DND-41 (cell line): ENCODE data around the gene B4GALNT3.

Experiments used
- ATAC-seq: fragments of 200-7000 bp; cut with Tn5 transposase; 3 replicates; pipeline ENCODE4 v1.9.1; 2021; ENCODE audit warnings: low read depth; ENCODE audit not compliant: insufficient read depth
- DNase-seq: peaks from one replicate; pipeline ENCODE4 v3.0.0-alpha.2; 2020
- H2AFZ ChIP-seq: 2 replicates; pipeline ENCODE4 v1.6.0; 2012; ENCODE audit warnings: low read depth, low read length
- H3K27ac ChIP-seq: 2 replicates; pipeline ENCODE4 v1.5.1; 2012; ENCODE audit warnings: low read length, inconsistent platforms
- H3K27me3 ChIP-seq: fragments of 200-600 bp; sonication (generic); 2 replicates; pipeline ENCODE4 v1.6.0; 2012; ENCODE audit warnings: low read length, mild to moderate bottlenecking, inconsistent platforms; ENCODE audit not compliant: insufficient read depth, poor library complexity
- H3K36me3 ChIP-seq: 2 replicates; pipeline ENCODE4 v1.5.1; 2012; ENCODE audit warnings: low read length, inconsistent platforms; ENCODE audit not compliant: insufficient read depth
- H3K4me1 ChIP-seq: 2 replicates; pipeline ENCODE4 v1.5.1; 2012; ENCODE audit warnings: mild to moderate bottlenecking, low read length; ENCODE audit not compliant: insufficient read depth
- H3K4me2 ChIP-seq: 2 replicates; pipeline ENCODE4 v1.6.0; 2012; ENCODE audit warnings: mild to moderate bottlenecking, moderate library complexity, low read length, inconsistent platforms; ENCODE audit not compliant: insufficient read depth
- H3K4me3 ChIP-seq, 2 experiments: fragments of 200-600 bp in 1 of 2; shearing (Covaris generic) in 1 of 2; 2 replicates each; pipeline ENCODE4 v1.5.1; 2012 to 2016; ENCODE audit warnings: inconsistent platforms in 2 of 2, low read length in 2 of 2, mild to moderate bottlenecking in 2 of 2, low read depth in 1 of 2, moderate library complexity in 1 of 2
- H3K79me2 ChIP-seq: 2 replicates; pipeline ENCODE4 v1.6.0; 2012; ENCODE audit warnings: low read length, inconsistent platforms; ENCODE audit not compliant: insufficient read depth
- H3K9ac ChIP-seq: 2 replicates; pipeline ENCODE4 v1.6.0; 2012; ENCODE audit warnings: low read depth, mild to moderate bottlenecking, inconsistent platforms, low read length, moderate library complexity
- H3K9me3 ChIP-seq: 2 replicates; pipeline ENCODE4 v1.5.1; 2012; ENCODE audit warnings: low read length, moderate library complexity, mild to moderate bottlenecking, inconsistent platforms; ENCODE audit not compliant: insufficient read depth, severe bottlenecking
- H4K20me1 ChIP-seq: 2 replicates; pipeline ENCODE4 v1.6.0; 2012; ENCODE audit warnings: low read length; ENCODE audit not compliant: insufficient read depth
- CTCF ChIP-seq: IDR thresholded peaks from 2 replicates; pipeline ENCODE4 v1.5.1; 2012; ENCODE audit warnings: borderline replicate concordance, low read length, moderate library complexity, mild to moderate bottlenecking; ENCODE audit not compliant: poor library complexity, severe bottlenecking; ENCODE audit errors: extremely low read depth
- EZH2 ChIP-seq: IDR thresholded peaks from 3 replicates; pipeline ENCODE4 v1.6.1; 2012; ENCODE audit warnings: borderline replicate concordance, low read depth, mild to moderate bottlenecking, moderate library complexity, low read length, inconsistent platforms; ENCODE audit not compliant: severe bottlenecking

B4GALNT3 gene

GRCh38 chr12:580813-581212 is 121.1 kb downstream of the B4GALNT3 start:
- H3K79me2 ChIP-seq = no peaks in the 10 kb centered on the region
- no peak for TF ChIP-seq CTCF
- no peak for TF ChIP-seq EZH2
- ATAC-seq (no peak), DNase-seq (no peak)
- no peaks in the 10 kb centered on the region for H3K9me3 ChIP-seq
- no peak overlapping the region for H3K4me3 ChIP-seq
- no peak overlapping the region for H3K4me2 ChIP-seq
- H3K27ac ChIP-seq = no peak overlapping the region
- no peak overlapping the region for H2AFZ ChIP-seq
- H3K4me1 ChIP-seq = peaks cover 10% of the 10 kb centered on the region
- no peaks in the 10 kb centered on the region for H3K36me3 ChIP-seq
- no peaks in the 10 kb centered on the region for H3K27me3 ChIP-seq
- no peak overlapping the region for H3K9ac ChIP-seq
- no peaks in the 10 kb centered on the region for H4K20me1 ChIP-seq

GRCh38 chr12:581321-581720 is 121.6 kb downstream of the B4GALNT3 start:
- no peak for DNase-seq

GRCh38 chr12:581746-582145 is 122.0 kb downstream of the B4GALNT3 start:
- Histone ChIP-seq H2AFZ (no peak overlapping the region), H3K4me2 (no peak overlapping the region), H3K36me3 (no peaks in the 10 kb centered on the region), H3K79me2 (no peaks in the 10 kb centered on the region), H4K20me1 (no peaks in the 10 kb centered on the region), H3K27me3 (no peaks in the 10 kb centered on the region), H3K4me3 (no peak overlapping the region), H3K9ac (no peak overlapping the region), H3K27ac (no peak overlapping the region), H3K9me3 (no peaks in the 10 kb centered on the region), H3K4me1 (peaks cover under 1% of the 10 kb centered on the region)
- ATAC-seq (no peak), DNase-seq (no peak)
- TF ChIP-seq CTCF (no peak), EZH2 (no peak)

More at GRCh38 chr12:581321-581720, 121.6 kb downstream of the B4GALNT3 start:
- Histone ChIP-seq H3K27me3 (no peaks in the 10 kb centered on the region), H3K4me2 (no peak overlapping the region), H3K4me1 (peaks cover 5% of the 10 kb centered on the region), H3K79me2 (no peaks in the 10 kb centered on the region), H3K9ac (no peak overlapping the region), H3K36me3 (no peaks in the 10 kb centered on the region), H3K9me3 (no peaks in the 10 kb centered on the region), H3K27ac (no peak overlapping the region), H4K20me1 (no peaks in the 10 kb centered on the region), H2AFZ (no peak overlapping the region), H3K4me3 (no peak overlapping the region)
- TF ChIP-seq CTCF (no peak), EZH2 (no peak)
- no peak for ATAC-seq

GRCh38 chr12:583251-583869 is 123.6 kb downstream of the B4GALNT3 start:
- H3K27ac ChIP-seq = no peak overlapping the region
- no peak for DNase-seq
- H4K20me1 ChIP-seq = no peaks in the 10 kb centered on the region
- no peaks in the 10 kb centered on the region for H3K79me2 ChIP-seq
- no peak overlapping the region for H3K4me2 ChIP-seq
- no peaks in the 10 kb centered on the region for H3K4me1 ChIP-seq
- no peak overlapping the region for H3K9ac ChIP-seq
- H3K36me3 ChIP-seq = no peaks in the 10 kb centered on the region
- TF ChIP-seq CTCF (no peak), EZH2 (no peak)
- H3K9me3 ChIP-seq = no peaks in the 10 kb centered on the region
- ATAC-seq = no peak
- no peak overlapping the region for H2AFZ ChIP-seq
- H3K4me3 ChIP-seq = no peak overlapping the region
- no peaks in the 10 kb centered on the region for H3K27me3 ChIP-seq
